Glutamatergic neuron (in vitro differentiated cells): ENCODE data around the gene DNAJA3. TPM values are rescaled to one million over a fixed set of nuclear protein-coding genes. Genes with fewer than 3 reads are reported as not detected.
A peak's percentile ranks its signal among the peaks of the same experiment; 100 is the strongest.

Source experiments
- DNase-seq: peaks from one replicate; pipeline ENCODE4 v3.0.0; 2022
- H3K27ac Mint-ChIP-seq: one replicate; pipeline ENCODE4 v1.8.0; 2020; ENCODE audit warnings: mild to moderate bottlenecking, mixed read lengths, inconsistent platforms; ENCODE audit not compliant: unreplicated experiment
- H3K27me3 Mint-ChIP-seq: one replicate; pipeline ENCODE4 v1.8.0; 2020; ENCODE audit warnings: mild to moderate bottlenecking, moderate library complexity, mixed read lengths, inconsistent platforms; ENCODE audit not compliant: unreplicated experiment
- H3K36me3 Mint-ChIP-seq: one replicate; pipeline ENCODE4 v1.8.0; 2020; ENCODE audit warnings: mild to moderate bottlenecking, mixed read lengths, inconsistent platforms; ENCODE audit not compliant: unreplicated experiment
- H3K4me1 Mint-ChIP-seq: one replicate; pipeline ENCODE4 v1.8.0; 2020; ENCODE audit warnings: mild to moderate bottlenecking, low read depth, mixed read lengths, inconsistent platforms; ENCODE audit not compliant: unreplicated experiment
- H3K4me3 Mint-ChIP-seq: one replicate; pipeline ENCODE4 v1.8.0; 2020; ENCODE audit warnings: mild to moderate bottlenecking, mixed read lengths, inconsistent platforms; ENCODE audit not compliant: unreplicated experiment
- H3K9me3 Mint-ChIP-seq: one replicate; pipeline ENCODE4 v1.8.0; 2020; ENCODE audit warnings: mild to moderate bottlenecking, moderate library complexity, mixed read lengths, inconsistent platforms; ENCODE audit not compliant: unreplicated experiment
- CTCF ChIP-seq: fragments of 200-600 bp; sonication (generic); IDR thresholded peaks from one replicate; pipeline ENCODE4 v1.5.0; 2021; ENCODE audit not compliant: partially characterized antibody, unreplicated experiment
- total RNA-seq: library from RNA; stranded (reverse); fragmentation: NEBNext Ultra II Directional; extraction: Animal tissue kit (Norgen Biotek cat#: 25700); gene quantifications from one replicate; pipeline ENCODE4 v1.2.1, GENCODE V29; 2021; ENCODE audit not compliant: unreplicated experiment

DNAJA3 gene
- total RNA-seq, 1 donor from 2014 or later: 32.6 TPM

DNA sequence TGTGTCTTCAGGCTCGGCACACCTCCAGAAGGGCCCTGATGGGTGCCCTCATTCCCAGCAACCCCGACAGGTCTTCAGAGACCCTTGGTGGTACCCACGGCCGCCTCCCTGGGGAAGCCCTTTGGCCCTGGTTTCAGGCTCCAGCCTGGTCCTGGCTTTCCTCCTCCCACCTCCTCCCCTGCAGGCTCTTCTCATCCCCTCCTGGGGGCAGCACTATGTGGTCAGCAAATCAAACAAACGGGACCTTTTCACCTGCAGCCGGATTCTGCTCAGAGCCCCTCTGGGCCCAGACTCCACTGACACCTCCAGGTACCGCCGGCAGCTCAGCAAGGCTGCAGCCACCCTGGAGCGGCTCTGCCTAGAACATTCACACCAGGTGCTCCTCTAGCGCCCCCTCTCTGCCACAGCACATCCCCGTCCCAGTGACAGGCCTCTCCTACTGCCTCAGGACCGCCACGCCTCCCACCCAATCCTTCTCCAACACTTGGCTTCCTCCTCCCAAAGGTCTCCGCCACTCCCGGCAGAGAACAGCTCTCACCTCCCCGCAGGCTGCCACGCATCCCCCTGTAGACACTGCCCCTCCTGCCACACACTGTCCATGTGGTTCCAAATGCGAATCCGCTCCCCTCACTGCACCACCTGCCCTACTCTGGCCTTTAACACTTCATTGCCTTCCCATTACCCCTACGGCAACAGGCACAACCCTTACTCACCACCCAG lies 21.3 kb upstream of the DNAJA3 start:
- Mint-ChIP-seq H3K27ac (peak overlapping the region; percentile 75), H3K4me1 (peaks cover 12% of the 10 kb centered on the region), H3K9me3 (peaks cover 7% of the 10 kb centered on the region), H3K27me3 (peaks cover 8% of the 10 kb centered on the region), H3K4me3 (peak overlapping the region; percentile 61), H3K36me3 (peaks cover 4% of the 10 kb centered on the region)
- DNase-seq: peak; percentile 85
- peak; percentile 83 for TF ChIP-seq CTCF

DNA sequence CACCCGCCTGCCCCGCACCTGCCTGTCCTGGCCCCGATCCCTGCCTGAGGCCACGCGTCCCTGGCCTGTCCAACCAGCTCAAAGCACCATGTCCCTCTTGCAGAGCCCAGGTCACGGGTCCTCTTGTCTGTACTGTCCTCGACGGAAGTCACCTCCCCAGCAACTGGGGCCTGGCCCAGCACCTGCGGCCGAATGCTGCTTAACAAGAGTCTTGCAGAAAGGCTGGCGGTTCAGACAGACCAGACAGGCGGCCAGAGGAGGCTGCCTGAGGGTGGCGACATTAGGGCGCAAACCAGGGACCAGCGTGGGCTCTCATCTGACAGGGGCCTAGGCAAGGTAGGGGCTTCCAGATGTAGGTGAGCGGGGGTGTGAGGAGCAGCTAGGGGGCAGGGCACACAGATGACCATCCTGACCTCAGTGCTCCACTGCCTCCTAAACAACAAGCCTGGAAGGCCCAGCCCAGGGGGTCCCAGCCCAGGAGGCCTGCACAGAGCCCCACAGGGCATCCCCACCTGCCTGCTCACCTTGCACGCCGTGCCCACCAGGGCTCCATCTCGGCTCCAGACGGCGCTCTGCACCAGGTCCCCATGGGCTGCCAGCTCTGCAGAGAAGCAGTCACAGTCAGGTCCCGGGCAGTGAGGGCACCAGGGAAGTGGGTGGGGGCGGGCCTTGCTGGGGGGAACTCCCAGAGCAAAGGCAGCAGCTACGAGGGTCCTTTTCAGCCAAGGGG lies 20.5 kb upstream of the DNAJA3 start:
- Mint-ChIP-seq H3K4me1 (peaks cover 14% of the 10 kb centered on the region), H3K4me3 (peak overlapping the region; percentile 61), H3K27ac (no peak overlapping the region), H3K27me3 (peaks cover 8% of the 10 kb centered on the region), H3K36me3 (no peaks in the 10 kb centered on the region), H3K9me3 (peaks cover 7% of the 10 kb centered on the region)
- no peak for DNase-seq
- TF ChIP-seq CTCF: no peak

GRCh38 chr16:4407543-4408322 lies 17.9 kb upstream of the DNAJA3 start:
- no peak overlapping the region for H3K4me3 Mint-ChIP-seq
- TF ChIP-seq CTCF: no peak

DNA sequence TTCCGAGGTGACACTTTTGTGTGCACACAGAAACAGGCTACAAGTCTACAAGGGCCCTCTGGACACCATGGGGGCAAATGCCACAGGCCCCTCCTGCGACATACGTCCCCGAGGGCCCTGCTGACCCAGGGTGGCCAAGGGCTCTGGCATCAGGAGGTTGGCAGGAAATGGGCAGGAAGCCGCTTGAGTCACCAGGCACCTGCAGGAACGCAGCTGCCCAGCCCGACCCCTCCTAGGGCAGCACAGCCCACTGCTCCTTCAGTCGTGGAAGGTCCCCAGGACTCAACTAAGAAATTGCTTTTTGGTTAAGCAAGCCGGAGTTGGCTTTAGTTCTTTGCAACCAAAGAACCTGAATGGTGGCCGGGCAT lies 17.4 kb upstream of the DNAJA3 start:
- Mint-ChIP-seq H3K4me3 (no peak overlapping the region), H3K27ac (no peak overlapping the region), H3K36me3 (no peaks in the 10 kb centered on the region), H3K27me3 (peaks cover 13% of the 10 kb centered on the region), H3K9me3 (peaks cover 13% of the 10 kb centered on the region), H3K4me1 (peaks cover 33% of the 10 kb centered on the region)
- DNase-seq: no peak
- TF ChIP-seq CTCF: no peak

More at GRCh38 chr16:4407543-4408322, 17.9 kb upstream of the DNAJA3 start:
- Mint-ChIP-seq H3K36me3 (no peaks in the 10 kb centered on the region), H3K27me3 (peaks cover 13% of the 10 kb centered on the region), H3K9me3 (peaks cover 13% of the 10 kb centered on the region), H3K4me1 (peaks cover 29% of the 10 kb centered on the region), H3K27ac (no peak overlapping the region)
- no peak for DNase-seq
